HL-60 (cell line): ENCODE data around the gene RWDD2A.

Source experiments
- GABPA ChIP-seq: IDR thresholded peaks from 2 replicates; pipeline ENCODE4 v1.6.1; 2012; ENCODE audit warnings: low read depth
- POLR2AphosphoS5 ChIP-seq: IDR thresholded peaks from 2 replicates; pipeline ENCODE4 v1.6.1; 2012; ENCODE audit warnings: low read depth
- SPI1 ChIP-seq: IDR thresholded peaks from 2 replicates; pipeline ENCODE4 v1.6.1; 2012; ENCODE audit warnings: low read depth, mild to moderate bottlenecking, borderline replicate concordance
- TF ChIP-seq, protein P1 (sequence below): IDR thresholded peaks from one replicate; pipeline ENCODE4 v1.5.1; 2011; ENCODE audit warnings: low read length, control low read depth, inconsistent platforms; ENCODE audit not compliant: insufficient read depth
- TF ChIP-seq, protein P2 (sequence below): IDR thresholded peaks from 2 replicates; pipeline ENCODE4 v1.6.1; 2012; ENCODE audit warnings: low read depth; ENCODE audit not compliant: insufficient replicate concordance

DNA sequence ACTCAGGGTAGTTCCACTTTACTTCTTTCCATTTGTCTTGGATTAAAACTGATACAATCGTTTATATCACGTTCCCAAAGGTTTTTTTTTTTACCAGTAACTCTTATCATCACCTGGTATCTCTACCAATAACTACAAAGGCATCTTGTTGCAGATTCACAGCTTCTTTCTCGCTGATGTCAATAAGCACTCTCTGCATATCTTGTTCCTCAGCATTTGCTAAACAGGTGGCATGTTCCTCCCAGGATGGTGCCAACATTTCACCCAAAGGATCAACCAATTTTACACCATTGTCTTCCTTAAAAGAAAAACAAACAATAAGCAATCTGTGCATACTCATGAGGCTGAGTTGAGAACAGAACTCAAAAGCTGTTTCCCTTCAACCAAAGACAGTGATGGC lies 4.7 kb upstream of the RWDD2A start:
- TF ChIP-seq, protein P1, sequence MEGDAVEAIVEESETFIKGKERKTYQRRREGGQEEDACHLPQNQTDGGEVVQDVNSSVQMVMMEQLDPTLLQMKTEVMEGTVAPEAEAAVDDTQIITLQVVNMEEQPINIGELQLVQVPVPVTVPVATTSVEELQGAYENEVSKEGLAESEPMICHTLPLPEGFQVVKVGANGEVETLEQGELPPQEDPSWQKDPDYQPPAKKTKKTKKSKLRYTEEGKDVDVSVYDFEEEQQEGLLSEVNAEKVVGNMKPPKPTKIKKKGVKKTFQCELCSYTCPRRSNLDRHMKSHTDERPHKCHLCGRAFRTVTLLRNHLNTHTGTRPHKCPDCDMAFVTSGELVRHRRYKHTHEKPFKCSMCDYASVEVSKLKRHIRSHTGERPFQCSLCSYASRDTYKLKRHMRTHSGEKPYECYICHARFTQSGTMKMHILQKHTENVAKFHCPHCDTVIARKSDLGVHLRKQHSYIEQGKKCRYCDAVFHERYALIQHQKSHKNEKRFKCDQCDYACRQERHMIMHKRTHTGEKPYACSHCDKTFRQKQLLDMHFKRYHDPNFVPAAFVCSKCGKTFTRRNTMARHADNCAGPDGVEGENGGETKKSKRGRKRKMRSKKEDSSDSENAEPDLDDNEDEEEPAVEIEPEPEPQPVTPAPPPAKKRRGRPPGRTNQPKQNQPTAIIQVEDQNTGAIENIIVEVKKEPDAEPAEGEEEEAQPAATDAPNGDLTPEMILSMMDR, result no peak
- TF ChIP-seq, protein P2, sequence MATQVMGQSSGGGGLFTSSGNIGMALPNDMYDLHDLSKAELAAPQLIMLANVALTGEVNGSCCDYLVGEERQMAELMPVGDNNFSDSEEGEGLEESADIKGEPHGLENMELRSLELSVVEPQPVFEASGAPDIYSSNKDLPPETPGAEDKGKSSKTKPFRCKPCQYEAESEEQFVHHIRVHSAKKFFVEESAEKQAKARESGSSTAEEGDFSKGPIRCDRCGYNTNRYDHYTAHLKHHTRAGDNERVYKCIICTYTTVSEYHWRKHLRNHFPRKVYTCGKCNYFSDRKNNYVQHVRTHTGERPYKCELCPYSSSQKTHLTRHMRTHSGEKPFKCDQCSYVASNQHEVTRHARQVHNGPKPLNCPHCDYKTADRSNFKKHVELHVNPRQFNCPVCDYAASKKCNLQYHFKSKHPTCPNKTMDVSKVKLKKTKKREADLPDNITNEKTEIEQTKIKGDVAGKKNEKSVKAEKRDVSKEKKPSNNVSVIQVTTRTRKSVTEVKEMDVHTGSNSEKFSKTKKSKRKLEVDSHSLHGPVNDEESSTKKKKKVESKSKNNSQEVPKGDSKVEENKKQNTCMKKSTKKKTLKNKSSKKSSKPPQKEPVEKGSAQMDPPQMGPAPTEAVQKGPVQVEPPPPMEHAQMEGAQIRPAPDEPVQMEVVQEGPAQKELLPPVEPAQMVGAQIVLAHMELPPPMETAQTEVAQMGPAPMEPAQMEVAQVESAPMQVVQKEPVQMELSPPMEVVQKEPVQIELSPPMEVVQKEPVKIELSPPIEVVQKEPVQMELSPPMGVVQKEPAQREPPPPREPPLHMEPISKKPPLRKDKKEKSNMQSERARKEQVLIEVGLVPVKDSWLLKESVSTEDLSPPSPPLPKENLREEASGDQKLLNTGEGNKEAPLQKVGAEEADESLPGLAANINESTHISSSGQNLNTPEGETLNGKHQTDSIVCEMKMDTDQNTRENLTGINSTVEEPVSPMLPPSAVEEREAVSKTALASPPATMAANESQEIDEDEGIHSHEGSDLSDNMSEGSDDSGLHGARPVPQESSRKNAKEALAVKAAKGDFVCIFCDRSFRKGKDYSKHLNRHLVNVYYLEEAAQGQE, result no peak
- TF ChIP-seq POLR2AphosphoS5 (no peak), GABPA (no peak), SPI1 (no peak)
